AG08396 (cell line): Measurements from ENCODE around the gene C13orf46.

ENCODE experiments used
- DNase-seq: peaks from one replicate; pipeline ENCODE4 v3.0.0; 2012; ENCODE audit warnings: low spot score, mixed read lengths

C13orf46 gene

DNA sequence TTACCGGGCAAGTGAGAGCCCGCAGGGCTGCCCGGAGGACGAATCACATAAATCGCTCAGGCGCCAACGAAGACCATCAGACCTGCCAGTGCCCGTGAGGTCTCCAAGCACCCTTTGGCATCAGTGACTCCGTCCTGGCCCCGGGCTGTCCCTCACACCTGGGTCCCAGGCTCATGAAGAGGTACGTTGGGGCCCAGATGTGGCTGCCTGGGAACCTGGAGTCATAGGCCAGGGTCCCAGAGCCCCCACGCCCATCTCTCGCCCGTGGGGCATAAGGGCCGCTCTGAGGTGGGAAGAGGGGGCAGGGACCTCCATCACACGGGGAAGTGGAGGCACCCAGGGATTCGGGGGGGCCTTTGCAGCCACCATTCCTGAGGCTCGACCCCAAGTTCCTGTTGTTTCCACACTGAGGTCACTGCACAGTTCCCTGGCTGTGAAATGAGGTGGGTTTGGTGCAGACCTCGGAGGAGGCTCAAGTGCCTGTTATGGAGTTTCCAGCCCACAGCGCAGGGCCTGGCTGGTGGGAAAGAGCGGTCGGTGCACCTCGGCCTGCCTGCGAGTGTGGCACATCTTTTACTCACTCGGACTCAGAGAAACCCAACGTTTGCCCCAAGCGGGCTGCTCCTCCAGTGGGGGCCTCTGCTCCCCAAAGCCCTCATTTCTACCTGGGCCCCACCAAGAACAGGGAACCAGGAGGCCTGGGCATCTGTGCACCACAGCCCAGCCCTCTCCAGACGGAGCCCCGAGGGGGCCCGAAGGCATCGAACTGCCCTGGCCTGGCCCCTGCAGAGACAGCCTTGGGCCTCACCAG lies 35.9 kb upstream of the C13orf46 start:
- no peak for DNase-seq

DNA sequence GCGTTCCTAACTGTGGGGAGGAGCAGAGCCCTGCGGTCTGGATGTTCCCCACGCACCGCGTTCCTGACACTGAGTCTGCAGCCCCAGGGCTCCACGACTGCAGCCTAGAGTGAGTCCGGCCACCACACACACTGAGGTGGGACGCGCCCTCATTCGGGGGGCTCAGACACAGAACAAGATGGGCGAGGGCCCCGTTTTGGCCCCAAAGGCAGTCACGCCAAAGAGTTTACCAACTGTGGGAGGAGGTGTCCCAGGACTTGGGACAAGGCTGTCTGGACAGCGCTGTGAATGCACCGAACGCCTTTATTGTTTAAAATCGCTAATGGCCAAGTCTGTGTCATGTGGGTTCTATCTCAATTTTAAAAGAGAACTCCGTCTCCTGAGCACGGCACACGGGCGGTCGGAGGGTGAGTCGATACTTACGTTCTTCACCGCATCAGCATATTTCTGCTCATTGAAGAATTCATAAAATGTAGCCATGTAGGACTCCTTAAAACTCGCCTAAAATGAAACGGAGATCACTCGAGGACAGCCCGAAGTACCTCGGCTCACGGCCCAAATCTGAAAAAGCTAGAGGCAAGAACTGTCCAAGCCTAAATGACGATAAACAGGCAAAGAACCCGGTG lies 35.2 kb upstream of the C13orf46 start:
- DNase-seq: no peak

DNA sequence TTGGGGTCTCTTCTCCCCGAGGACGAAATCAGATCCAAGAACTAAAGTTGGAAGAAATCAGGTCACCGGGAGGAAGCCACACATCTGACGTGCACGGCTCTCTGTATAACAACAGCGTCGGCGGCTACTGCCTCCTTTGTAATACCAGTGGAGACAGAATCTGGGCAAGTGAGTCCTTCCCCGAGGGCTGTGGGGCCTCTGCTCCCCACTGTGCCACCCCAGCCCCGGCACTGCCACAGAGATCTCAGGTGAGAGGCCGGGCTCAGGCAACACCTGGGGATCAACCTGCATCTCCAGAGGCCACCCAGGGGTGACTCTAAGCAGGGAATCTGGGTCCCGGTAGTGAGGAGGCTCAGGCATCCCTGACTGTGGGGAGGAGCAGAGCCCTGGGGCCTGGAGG lies 33.7 kb upstream of the C13orf46 start:
- DNase-seq: no peak

DNA sequence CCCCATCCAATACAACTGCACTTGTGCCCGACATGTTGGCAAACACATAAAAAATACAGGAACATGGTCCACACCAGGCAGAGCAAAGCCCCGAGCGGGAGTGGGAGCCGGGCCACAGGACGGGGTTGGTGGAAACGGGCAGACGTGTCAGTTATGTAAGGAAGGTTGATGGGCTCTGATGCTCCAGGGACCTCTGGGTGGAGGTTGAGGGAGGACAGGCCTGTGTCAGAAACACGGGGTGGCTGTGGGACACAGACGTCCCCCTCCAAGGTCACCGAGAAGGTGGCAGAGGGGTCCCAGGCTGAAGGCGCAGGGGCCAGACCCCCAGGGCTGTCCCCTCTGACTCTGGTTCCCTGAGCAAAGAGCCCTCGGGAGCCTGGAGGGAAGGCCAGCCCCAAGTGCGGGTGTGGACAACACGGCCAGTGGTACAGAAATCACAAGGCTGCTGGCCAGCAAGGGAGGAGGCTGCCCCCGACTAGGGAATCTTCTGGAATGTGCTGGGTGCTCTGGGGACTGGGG lies 31.4 kb upstream of the C13orf46 start:
- no peak for DNase-seq

DNA sequence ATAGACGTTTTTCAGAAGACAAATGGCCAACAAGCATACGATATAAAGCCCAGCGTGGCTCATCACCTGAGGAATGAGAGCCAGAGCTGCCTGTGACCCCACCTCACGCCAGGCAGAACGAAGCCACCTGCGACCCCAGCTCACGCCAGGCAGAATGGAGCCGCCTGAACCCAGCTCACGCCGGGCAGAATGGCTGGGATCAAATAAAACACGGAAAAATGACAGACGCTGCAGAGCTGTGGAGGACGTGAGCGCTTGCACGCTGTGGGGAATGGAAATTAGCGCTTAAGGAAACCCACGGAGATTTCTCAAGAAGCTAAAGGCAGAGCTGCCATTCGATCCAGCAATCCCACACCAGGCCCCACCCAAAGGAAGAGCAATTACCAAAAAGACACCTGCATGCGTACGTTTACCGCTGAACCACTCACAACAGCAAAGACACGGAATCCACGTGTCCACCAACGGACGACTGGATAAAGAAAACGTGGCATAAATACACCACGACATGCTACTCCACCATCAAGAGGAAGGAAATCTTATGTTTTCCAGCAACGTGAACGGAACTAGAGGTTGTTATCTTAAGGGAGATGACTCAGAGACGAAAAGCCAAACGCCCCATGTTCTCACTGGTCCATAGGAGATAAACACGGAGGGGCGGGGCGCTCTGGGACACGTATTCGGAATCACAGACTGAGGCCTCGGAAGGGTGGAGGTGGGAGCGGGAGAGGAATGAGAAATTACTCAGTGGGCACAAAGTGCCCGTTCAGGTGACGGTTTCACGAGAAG lies 30.7 kb upstream of the C13orf46 start:
- no peak for DNase-seq

- DNase-seq: no peak
Observed at GRCh38 chr13:114002771-114003321, 29.0 kb upstream of the C13orf46 start.

GRCh38 chr13:114002009-114002544 lies 28.2 kb upstream of the C13orf46 start:
- DNase-seq: no peak

GRCh38 chr13:114001331-114002008 lies 27.6 kb upstream of the C13orf46 start:
- no peak for DNase-seq

GRCh38 chr13:114000151-114001040 lies 26.5 kb upstream of the C13orf46 start:
- no peak for DNase-seq

GRCh38 chr13:113999618-113999910 lies 25.7 kb upstream of the C13orf46 start:
- no peak for DNase-seq

DNA sequence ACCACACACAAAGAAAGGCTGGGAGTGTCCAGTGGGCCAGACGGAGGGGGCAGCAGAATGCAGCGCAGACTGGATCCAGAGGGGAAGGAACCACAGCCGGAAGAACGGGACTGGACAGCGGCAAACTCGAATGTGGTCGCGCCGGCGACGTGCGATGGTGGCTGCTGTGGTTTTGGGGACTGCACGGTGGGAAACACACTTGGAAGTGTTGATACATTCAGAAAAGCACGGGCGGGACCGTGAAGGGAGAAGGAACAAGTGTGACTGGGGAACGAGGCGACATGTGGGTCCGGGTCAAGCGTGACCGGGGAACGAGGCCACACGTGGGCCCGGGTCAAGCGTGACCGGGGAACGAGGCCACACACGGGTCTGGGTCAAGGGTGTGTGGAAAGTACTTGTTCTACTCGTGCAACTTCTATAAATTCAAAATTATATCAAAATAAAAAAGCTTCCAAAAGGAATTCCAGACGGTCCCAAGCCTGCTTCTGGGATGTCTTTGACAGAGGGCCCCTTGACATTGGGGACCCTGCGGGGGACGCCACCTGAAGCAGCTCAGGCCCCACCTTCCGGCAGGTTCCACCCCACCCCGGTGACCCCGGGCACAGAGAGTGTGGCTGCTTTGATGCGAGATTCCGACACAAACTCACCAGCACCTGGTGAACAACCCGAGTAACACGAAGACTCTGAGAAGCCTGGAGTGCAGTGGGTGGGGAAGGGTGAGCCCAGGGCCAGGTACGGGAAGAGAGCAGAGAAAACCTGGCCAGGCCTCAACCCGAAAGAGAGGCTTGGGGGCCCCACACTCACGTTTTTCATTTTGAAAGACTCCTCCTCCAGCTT lies 25.1 kb upstream of the C13orf46 start:
- no peak for DNase-seq

DNA sequence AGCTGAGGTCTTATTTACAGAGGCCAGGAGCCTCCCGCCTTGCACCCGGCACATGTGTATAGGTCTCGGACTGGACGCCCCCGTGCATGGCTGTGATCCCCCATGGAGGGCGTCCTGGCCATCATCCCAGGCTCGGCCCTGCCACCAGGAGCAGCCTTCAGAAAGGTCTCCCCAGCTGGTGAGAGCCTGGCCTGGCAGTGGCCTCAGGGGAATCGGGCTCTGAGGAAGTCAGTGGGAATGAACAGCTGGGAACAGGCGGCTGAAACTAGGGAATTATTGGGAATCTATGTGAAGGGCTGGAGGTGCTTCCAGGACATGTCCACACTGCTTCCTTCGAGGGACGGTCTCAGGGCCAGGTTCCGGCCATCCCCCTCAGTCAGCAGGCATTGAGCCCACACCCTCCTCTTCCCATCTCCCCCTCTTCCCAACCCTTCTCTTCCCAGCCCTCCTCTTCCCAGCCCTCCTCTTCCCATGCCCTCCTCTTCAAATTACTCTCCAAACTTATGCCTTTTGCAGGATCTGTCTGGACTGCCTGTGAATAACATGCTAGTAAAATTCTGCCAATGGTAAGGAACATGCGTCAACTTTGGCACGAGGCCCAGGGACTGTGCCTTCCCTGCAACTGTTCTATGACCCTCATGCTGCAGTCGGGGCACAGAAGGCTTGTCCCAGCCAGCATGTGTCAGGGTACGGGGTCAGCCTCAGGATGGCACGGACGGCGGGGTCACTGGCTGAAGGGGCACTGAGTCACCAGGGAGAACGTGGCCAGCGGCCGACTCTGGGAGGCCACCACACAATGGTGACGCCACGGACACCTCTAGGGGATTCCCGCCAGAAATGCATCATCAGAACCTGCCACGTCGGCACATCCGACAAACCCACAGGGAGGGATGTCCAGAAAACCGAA lies 24.2 kb upstream of the C13orf46 start:
- DNase-seq: peak; percentile 85

- DNase-seq: no peak
Observed at GRCh38 chr13:113996912-113997745, 23.3 kb upstream of the C13orf46 start.

GRCh38 chr13:113996081-113996911 lies 22.4 kb upstream of the C13orf46 start:
- DNase-seq: no peak

DNA sequence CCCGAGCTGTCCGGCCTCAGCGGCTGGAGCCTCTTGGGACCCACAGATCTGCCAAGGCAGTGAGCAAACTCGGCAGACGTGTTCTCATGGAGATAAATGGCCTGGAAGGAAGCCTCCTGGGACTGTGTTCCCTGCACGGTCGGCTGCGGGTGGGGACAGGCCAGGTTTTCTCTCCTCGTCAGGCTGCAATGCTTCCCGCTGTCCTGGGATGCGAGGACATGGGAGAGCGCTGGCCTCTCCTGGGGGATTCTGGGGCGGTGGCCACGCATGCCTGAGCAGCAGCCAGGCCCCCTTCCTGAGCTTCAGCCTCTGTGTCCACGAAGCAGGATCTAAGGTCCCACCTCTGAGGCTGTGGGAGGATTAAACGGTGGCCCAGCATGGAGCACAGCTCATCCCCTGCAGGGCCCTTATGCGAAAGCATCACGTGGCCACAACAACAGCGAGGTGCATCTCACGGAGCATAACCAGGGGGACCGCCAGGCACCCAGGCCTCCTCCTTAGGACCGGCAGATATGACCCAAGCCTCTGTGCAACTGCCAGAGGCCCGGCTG lies 21.2 kb upstream of the C13orf46 start:
- no peak for DNase-seq

DNA sequence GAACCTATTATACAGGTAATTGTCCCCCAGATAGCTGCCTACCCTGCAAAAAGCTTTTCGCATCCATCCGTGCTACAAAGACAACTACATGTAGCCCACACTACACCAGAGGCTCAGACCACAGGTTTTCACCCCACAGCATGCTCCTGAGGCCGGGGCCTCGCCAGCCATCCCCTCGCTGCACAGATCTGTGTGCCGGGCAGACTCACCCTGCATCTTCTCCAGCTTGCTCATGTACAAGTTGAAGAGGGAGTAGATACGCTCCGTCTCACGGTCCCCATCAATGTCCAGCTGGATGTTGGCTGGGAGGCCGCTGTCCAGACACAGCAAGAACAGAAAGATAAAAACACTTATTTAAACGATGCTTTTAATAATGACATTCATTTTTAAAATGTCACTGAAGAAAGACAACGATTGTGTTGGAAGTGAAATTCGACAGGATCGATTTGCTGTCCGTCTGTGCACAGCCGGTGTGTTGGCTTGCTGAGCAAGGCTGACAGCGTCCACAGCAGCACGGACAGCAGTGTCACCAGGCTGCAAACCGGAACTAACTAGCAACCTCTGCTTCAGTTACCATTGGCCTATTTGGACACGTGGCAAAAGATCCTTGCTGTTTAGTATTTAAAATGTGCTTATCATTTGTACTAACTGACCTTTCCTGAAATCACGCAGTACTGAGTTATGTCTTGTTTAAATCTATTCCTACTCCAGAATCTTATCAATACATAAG lies 18.6 kb upstream of the C13orf46 start:
- no peak for DNase-seq
